Measurements from ENCODE around the gene MB.
"Not testable (repeated sequence)": the region's sequence is repeated elsewhere in the genome, so short reads cannot be mapped to it uniquely, and the experiment has no call there.

Gene MB

GRCh38 chr22:35617137-35617755, at the start of gene MB:
MB (minus strand) TSS chr22:35617329; CDS start chr22:35617257, 72 bp downstream.
- no peak for DNase-seq

DNA sequence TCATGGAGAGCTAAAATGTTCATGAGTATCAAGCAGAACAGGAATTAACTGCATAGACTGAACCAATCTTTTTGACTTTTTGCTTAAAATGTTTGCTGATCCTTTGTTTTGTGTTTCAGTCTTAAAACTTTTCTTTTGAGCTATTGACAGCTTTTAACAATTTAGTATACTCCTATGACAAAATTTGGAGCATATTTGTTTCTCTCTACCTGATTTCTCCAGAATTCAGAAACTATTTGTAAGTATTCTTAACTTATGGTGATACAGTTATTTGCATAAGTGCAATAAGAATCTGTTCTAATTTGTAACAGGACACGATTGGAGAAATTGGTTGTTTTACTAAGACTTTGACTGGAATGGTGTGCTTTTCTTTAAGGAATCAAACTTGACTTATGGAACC, 49.6 kb upstream of the MB start:
- DNase-seq: not testable (repeated sequence)

DNA sequence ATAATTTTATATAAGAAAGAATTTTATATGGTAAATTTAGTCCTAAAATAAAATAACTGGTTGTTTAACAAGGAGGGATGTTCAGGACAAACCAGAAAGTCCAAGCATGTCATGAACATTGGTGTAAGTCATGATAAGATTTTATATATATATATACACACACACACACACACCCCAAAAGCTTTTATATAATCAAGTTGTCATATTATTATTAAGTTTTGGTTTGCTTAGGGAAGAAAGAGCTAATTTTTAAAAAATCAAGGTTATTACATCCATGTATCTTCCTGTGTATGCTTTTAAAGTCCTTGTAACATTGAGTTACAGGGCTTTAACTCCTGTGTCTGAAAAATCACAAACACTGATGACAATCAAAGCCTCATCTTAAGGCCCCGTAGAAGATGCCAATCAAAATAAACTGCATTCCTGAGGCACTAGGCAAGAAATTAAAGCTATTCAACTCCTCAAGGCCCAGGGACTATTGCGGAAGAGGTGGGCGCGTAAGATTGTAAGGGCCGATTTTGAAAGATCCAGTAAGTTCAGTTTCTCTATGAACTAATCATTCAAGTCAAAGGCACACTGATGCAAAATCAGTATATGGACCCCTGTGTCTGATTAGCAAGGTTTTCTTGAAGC, 47.9 kb upstream of the MB start:
- DNase-seq: no peak

GRCh38 chr22:35663371-35663770, 46.2 kb upstream of the MB start:
- no peak for DNase-seq

GRCh38 chr22:35662914-35663313, 45.8 kb upstream of the MB start:
- no peak for DNase-seq

GRCh38 chr22:35661464-35661863, 44.3 kb upstream of the MB start:
- no peak for DNase-seq

GRCh38 chr22:35660291-35661127, 43.4 kb upstream of the MB start:
- DNase-seq: no peak

DNA sequence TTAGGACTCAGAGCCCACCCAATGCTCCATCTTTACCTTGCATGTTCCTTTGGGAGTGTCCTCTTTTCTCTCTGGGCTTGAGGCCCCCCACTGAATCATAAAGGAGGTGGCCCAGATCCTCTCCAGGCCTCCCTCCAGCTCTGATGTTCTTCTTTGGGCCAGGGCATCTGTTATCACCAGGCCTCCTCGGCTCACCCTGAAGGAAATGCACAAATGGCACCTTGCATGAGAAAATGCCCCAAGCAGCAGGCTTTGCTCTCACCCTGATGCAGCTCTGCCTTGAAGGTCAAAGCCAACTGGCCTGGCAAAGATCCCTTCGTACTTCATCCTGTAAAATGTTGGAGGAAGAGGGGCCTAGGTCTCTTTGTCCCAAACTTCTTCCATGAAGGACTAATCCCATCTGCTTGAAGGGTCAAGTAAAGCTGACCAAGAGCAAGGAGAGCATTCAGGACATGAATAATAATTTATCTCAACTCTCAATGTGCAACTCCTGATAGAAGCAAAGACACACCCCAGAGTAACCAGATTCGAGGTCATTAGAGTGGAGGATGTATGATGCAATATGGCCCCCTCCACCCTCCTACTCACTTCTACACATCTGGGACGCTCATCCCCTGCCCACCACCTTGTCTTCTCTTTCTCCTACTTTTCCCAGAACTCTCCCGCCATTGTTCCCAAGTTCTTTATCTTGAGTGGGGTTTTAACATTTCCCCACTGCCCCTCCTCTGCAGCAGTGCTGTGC, 40.6 kb upstream of the MB start:
- no peak for DNase-seq

DNA sequence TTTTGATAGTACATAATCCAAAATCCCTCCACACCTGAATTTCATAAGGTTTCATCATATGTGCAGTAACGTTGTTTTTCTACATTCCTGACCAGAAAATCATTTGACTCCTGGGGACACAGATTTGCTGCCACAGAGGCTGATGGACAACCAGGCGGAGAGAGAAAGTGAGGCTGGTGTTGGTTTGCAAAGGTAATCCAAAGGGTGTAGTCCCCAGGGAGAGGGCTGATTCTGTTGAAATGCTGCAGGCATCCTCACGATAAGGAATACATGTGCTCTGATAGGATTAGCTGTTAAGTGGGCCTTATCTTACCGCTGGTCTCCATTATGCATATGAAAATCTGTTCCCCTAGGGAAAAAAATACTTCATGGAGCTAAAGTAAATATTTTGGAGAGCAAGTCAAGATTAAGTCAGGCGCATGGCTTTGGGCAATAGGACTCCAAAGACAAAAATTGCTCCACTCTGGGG, 39.2 kb upstream of the MB start:
- DNase-seq: peak; percentile 88

GRCh38 chr22:35653824-35654223, 36.7 kb upstream of the MB start:
- DNase-seq: no peak

DNA sequence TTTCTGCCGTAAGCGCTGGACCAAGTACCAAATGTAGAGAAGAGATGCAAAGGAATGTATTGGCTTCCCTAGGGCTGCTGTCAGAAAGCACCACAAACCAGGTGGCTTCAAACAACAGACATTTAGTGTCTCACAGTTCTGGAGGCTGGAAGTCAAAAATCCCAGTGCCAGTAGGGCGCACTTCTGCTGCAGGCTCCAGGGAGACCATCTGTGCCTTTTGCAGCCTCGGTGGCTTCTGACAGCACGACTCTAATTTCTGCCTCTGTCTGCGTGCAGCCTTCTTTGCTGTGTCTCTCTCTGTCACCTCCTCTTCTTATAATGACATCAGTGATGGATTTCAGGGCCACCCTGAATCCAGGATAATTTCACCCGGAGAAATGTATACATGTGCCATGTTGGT, 34.0 kb upstream of the MB start:
- DNase-seq: no peak

DNA sequence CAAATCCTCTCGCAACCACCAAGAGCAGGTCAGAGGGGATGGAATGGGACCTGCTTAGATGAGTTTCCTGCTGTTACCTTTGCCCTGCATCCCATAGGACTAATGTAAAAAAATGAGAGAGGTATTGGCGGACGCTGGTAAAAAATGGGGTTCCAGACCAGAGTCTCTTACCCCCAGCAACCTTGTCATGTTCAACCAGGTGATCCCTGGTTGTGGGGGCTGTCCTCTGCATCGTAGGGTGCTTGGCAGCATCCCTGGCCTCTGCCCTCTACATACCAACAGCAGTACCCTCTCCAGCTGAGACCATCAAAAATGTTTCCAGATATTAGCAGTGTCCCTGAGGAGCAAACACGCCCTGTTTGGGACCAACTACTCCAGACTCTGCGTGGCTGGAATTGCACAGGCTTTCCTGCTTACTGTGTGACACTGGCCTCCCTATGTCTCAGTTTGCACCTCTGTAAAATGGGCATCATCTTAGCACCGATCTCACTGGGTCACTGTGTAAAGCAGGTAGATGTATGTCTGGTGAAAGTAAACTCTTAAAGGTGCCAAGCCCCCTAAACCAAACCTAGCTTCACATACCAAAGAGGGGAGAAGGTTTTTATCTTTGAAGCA, 32.6 kb upstream of the MB start:
- no peak for DNase-seq

- no peak for DNase-seq
Measured at GRCh38 chr22:35649026-35649553, 32.0 kb upstream of the MB start.

DNA sequence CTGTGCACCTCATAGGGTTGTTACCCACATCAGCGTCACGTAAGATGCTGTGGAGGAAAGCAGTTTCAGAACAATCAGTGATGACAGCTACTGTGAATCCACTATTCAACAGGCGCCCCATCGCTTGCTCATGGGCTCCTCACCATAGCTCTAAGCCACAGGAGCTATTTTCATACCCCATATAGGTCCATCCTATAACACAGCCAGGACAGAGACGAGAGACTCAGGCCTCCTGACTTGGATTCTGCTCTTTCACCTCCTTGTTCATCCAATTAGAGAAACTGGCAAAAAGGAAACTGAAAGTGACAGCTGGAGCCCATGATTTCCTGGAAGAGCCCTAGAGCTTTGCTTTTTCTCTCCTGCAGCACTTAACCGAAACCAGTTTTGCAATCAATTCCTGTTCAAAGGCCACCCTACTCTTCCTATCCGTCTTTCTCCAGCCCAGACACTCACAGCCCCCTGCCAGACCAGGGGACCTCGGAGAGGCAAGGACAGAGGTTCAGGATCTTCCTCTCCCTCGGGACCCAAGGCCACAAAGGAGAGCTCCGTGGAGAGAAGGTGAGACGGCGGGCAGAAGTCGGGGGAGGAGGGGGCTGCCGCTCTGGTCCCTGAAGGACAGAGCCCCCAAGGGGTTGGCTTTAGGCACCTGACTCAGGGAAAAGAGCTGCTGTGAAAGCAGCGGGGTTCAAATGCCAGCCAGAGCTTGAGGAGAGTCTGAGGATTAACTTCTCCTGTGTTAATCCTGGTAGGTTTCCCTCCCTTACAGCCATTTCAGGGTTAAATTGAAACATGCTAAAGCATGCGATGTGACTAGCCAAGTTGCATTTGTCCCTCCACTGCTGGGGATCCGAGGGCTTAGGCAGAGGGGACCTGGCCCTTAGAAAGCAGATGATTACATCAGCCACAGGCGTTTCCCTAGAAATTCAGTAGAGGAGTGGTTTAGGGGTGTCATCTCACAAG, 31.2 kb upstream of the MB start, which contains the start of gene APOL6:
APOL6 (plus strand) TSS at position 381 of the 960 bp plus-strand sequence. CDS start 7,980 bp downstream, outside the sequence.
- DNase-seq: no peak

DNA sequence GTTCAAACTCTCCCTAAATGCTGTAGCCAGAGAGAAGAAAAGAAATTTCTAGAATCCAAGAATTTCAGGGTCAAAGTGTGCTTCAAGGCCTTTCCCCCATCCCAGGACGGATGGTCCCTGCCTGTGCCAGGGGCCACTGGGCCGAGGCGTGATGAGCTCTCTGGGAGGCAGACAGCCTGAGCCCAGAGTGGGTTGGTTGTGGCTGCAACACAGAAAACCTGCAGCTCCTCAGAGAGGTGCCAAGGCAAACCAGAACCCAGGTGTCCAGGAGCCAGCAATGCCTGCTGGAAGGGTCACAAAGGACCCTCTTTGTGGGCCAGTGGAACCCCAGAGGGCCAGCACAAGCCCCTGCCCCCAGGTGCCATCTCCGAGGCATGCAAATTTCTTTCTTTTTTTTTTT, 28.5 kb upstream of the MB start:
- DNase-seq: no peak

DNA sequence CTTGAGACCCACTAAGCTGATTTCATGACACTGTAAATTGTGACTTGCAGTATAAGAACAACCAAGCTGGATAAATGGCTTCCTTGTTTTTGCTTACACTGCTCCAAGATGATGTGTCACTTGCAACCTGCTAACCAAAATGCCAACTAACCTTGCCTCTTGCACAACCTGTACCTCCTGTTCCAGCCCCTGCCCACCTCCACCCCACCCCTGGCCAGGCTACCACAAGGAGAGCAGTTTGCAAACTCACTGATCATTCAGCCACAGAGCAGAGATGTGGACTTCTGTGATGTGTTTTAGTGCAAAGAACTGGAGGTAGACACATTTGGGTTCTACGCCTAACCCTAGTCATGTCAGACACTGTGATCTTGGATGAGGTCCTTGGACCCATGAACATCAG, 26.9 kb upstream of the MB start:
- no peak for DNase-seq

- DNase-seq: no peak
Measured at GRCh38 chr22:35642305-35642741, 25.2 kb upstream of the MB start.

GRCh38 chr22:35641494-35642120, 24.5 kb upstream of the MB start:
- no peak for DNase-seq

- no peak for DNase-seq
Measured at GRCh38 chr22:35638410-35638809, 21.3 kb upstream of the MB start.

DNA sequence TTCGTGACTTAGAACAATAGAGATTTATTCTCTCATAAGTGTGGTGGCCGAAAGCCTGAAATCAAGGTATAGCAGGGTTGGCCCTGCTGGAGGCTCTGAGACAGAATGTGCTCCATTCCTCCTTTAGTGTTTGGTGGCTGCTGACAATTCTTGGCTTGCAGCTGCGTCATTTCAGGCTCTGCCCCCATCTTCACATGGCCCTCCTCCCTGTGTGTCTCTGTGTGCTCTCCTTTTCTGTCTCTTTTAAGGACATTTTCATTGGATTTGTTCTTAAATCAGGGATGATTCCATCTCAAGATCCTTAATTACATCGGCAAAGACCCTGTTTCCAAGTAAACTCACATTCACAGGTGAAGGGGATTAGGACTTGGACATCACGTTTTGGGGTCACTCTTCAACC, 20.9 kb upstream of the MB start:
- no peak for DNase-seq

- DNase-seq: no peak
Measured at GRCh38 chr22:35637254-35637653, 20.1 kb upstream of the MB start.
